IMR-90 (cell line): ENCODE measurements around the gene PAX8.

Source experiments
- CEBPB ChIP-seq: IDR thresholded peaks from 2 replicates; pipeline ENCODE4 v1.6.1; 2012; ENCODE audit warnings: low read depth, low read length, improper control_type of control experiment
- CHD1 ChIP-seq: IDR thresholded peaks from 2 replicates; pipeline ENCODE4 v1.6.1; 2012; ENCODE audit warnings: low read depth, low read length, improper control_type of control experiment
- POLR2A ChIP-seq: IDR thresholded peaks from 2 replicates; pipeline ENCODE4 v1.6.1; 2012; ENCODE audit warnings: mild to moderate bottlenecking, low read depth, low read length
- USF2 ChIP-seq: fragments of 150-350 bp; IDR thresholded peaks from 2 replicates; pipeline ENCODE4 v1.6.1; 2017; ENCODE audit warnings: mild to moderate bottlenecking, antibody characterized with exemption, low read length, low read depth
- TF ChIP-seq, protein P1 (sequence below): conservative IDR thresholded peaks from 2 replicates; pipeline ENCODE4 v1.5.1; 2012; ENCODE audit warnings: mild to moderate bottlenecking, low read depth, low read length, improper control_type of control experiment

DNA sequence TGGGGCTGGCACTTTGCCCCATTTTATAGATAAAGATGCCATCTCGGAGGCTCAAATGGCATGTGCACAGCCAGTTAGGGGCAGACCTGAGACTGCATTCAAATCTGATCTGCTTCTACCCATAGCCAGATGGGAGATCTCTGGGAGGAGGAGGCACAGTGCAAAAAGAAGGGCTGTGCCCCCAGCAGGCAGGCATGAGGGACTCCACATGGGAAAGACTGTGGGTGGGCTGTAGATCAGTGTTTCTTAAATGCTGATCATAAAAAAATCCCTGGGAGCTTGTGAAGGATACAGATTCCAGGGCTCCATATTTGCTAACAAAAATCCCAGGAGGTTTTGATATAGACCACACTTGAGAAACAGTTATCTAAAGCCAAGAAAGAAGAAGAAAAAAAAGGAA is 15.2 kb downstream of the PAX8 start:
- TF ChIP-seq CHD1 (no peak), POLR2A (no peak), USF2 (no peak), CEBPB (no peak)
- TF ChIP-seq, protein P1, sequence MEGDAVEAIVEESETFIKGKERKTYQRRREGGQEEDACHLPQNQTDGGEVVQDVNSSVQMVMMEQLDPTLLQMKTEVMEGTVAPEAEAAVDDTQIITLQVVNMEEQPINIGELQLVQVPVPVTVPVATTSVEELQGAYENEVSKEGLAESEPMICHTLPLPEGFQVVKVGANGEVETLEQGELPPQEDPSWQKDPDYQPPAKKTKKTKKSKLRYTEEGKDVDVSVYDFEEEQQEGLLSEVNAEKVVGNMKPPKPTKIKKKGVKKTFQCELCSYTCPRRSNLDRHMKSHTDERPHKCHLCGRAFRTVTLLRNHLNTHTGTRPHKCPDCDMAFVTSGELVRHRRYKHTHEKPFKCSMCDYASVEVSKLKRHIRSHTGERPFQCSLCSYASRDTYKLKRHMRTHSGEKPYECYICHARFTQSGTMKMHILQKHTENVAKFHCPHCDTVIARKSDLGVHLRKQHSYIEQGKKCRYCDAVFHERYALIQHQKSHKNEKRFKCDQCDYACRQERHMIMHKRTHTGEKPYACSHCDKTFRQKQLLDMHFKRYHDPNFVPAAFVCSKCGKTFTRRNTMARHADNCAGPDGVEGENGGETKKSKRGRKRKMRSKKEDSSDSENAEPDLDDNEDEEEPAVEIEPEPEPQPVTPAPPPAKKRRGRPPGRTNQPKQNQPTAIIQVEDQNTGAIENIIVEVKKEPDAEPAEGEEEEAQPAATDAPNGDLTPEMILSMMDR = no peak
